Measurements from ENCODE around the gene SUSD6. TPM values are rescaled to one million over a fixed set of nuclear protein-coding genes. Genes with fewer than 3 reads are reported as not detected.

SUSD6 gene
- total RNA-seq, 4 donors from 2014 or later = 8.8 to 35.1 (median 17.6) TPM

GRCh38 chr14:69704319-69704718 lies 92.9 kb downstream of the SUSD6 start:
- H3K36me3 ChIP-seq = no peaks in the 10 kb centered on the region
- no peak overlapping the region for H3K4me3 ChIP-seq
- no peak overlapping the region for H3K27ac ChIP-seq
- H3K4me1 ChIP-seq = no peaks in the 10 kb centered on the region
- DNase-seq = no peak
- no peaks in the 10 kb centered on the region for H3K9me3 ChIP-seq
- TF ChIP-seq CTCF (IDR thresholded peaks at IDR 0.05) (no peak), POLR2A (IDR thresholded peaks at IDR 0.05) (no peak)
- no peaks in the 10 kb centered on the region for H3K27me3 ChIP-seq
- intact Hi-C loops (cut with DNase I; ENCODE audit: low total_unique reads) = no loop called here

- Histone ChIP-seq H3K27me3 (no peaks in the 10 kb centered on the region), H3K9me3 (no peaks in the 10 kb centered on the region), H3K4me3 (no peak overlapping the region), H3K4me1 (peaks cover 0 to 1% of the 10 kb centered on the region in 2 donors), H3K36me3 (no peaks in the 10 kb centered on the region), H3K27ac (no peak overlapping the region)
- DNase-seq = no peak
- TF ChIP-seq POLR2A (IDR thresholded peaks at IDR 0.05) (no peak), CTCF (IDR thresholded peaks at IDR 0.05) (no peak)
- intact Hi-C loops (cut with DNase I; ENCODE audit: low total_unique reads) = no loop called here
Measured at GRCh38 chr14:69705706-69706105, 94.3 kb downstream of the SUSD6 start.

GRCh38 chr14:69708049-69708448 lies 96.7 kb downstream of the SUSD6 start:
- no peak overlapping the region for H3K4me3 ChIP-seq
- peaks cover 10 to 23% of the 10 kb centered on the region in 2 donors for H3K4me1 ChIP-seq
- intact Hi-C loops (cut with DNase I; ENCODE audit: low total_unique reads) = no loop called here
- no peak for TF ChIP-seq POLR2A (IDR thresholded peaks at IDR 0.05)
- TF ChIP-seq CTCF (IDR thresholded peaks at IDR 0.05) = no peak
- no peaks in the 10 kb centered on the region for H3K9me3 ChIP-seq
- no peak for DNase-seq
- no peaks in the 10 kb centered on the region for H3K27me3 ChIP-seq
- H3K27ac ChIP-seq = no peak overlapping the region
- no peaks in the 10 kb centered on the region for H3K36me3 ChIP-seq

GRCh38 chr14:69708586-69709560 lies 97.5 kb downstream of the SUSD6 start:
- Histone ChIP-seq H3K4me1 (peaks cover 14 to 24% of the 10 kb centered on the region in 2 donors), H3K9me3 (no peaks in the 10 kb centered on the region), H3K4me3 (no peak overlapping the region), H3K27me3 (no peaks in the 10 kb centered on the region), H3K27ac (no peak overlapping the region), H3K36me3 (no peaks in the 10 kb centered on the region)
- no peak for DNase-seq
- intact Hi-C loops (cut with DNase I; ENCODE audit: low total_unique reads) = no loop called here
- TF ChIP-seq POLR2A (IDR thresholded peaks at IDR 0.05) = no peak
- no peak for TF ChIP-seq CTCF (IDR thresholded peaks at IDR 0.05)

GRCh38 chr14:69710378-69710777 lies 99.0 kb downstream of the SUSD6 start:
- H3K4me1 ChIP-seq = peaks cover 14 to 24% of the 10 kb centered on the region in 2 donors
- intact Hi-C loops (cut with DNase I; ENCODE audit: low total_unique reads) = no loop called here
- H3K27me3 ChIP-seq = no peaks in the 10 kb centered on the region
- no peak for DNase-seq
- TF ChIP-seq CTCF (IDR thresholded peaks at IDR 0.05) = no peak
- TF ChIP-seq POLR2A (IDR thresholded peaks at IDR 0.05) = no peak
- H3K9me3 ChIP-seq = no peaks in the 10 kb centered on the region
- no peak overlapping the region for H3K4me3 ChIP-seq
- no peaks in the 10 kb centered on the region for H3K36me3 ChIP-seq
- peak overlapping the region in 1 of 2 donors; percentile 5 for H3K27ac ChIP-seq
